Measurements from ENCODE around the gene UBXN4. TPM values are rescaled to one million over a fixed set of nuclear protein-coding genes. Genes with fewer than 3 reads are reported as not detected.

Gene UBXN4
- total and polyA plus RNA-seq, 2 donors (not counting 3 experiments of a cell fraction or from before 2014, with no cell fraction given): 40.8 to 108 TPM

DNA sequence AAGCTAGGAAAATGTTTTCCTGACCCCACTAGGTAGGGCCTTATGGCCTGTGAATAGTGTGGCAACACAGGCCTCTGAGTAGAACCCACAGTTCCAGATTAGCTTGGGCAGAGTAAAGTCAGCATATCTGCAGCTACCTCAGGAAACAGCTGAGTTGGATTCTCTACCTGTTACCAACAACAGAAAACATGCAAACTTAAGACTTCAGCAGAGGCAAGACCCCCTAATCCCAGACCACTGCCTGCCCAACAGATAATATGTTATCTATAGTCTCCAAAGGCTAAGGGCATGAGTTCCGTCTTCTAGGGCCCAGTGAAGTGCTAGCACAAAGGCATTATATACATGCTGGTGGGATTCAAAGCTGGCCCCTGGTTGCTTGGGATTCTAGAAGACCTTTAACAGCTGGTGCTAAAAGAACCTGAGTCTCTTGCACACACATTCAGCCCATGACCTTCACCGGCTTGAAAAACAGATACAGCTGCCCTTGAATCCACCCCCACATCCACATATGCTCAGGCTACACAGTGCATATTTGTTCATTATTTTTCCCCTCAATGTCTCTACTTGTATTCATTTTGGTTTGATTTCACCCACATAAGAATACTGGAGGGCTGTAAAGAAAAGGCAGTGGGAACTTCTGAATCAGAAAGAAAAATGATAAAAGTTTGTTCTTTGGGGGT is 13.5 kb upstream of the UBXN4 start:
- Histone ChIP-seq H3K9ac (replicated peaks; ENCODE audit: extremely low read depth, insufficient read depth, low read length) (no peak overlapping the region), H3K27ac (ENCODE audit: insufficient read depth, low read depth, low read length) (no peak overlapping the region), H3K9me3 (replicated peaks; ENCODE audit: control insufficient read depth, insufficient read depth, low read length) (no peaks in the 10 kb centered on the region), H3K4me1 (ENCODE audit: control insufficient read depth, extremely low read depth, insufficient read depth, low read length) (no peaks in the 10 kb centered on the region), H3K79me2 (ENCODE audit: control insufficient read depth, insufficient read depth, low read length) (no peaks in the 10 kb centered on the region), H3K4me3 (replicated peaks in 1 of 3; ENCODE audit: insufficient read depth in 1 of 3, low read depth in 1 of 3, low read length in 3 of 3) (no peak overlapping the region), H3K27me3 (ENCODE audit: control insufficient read depth in 2 of 2, insufficient read depth in 2 of 2, low read length in 2 of 2) (no peaks in the 10 kb centered on the region), H3K4me2 (ENCODE audit: insufficient read depth, low read length) (no peak overlapping the region), H2AFZ (ENCODE audit: low read depth, low read length) (no peak overlapping the region), H4K20me1 (replicated peaks; ENCODE audit: control insufficient read depth, extremely low read depth, insufficient read depth, low read length) (no peaks in the 10 kb centered on the region), H3K36me3 (ENCODE audit: control insufficient read depth in 2 of 2, extremely low read depth in 1 of 2, insufficient read depth in 2 of 2, low read length in 2 of 2) (peaks cover 0 to 2% of the 10 kb centered on the region in 2 experiments), H3K9me1 (replicated peaks; ENCODE audit: control insufficient read depth, extremely low read depth, insufficient read depth, low read length) (no peaks in the 10 kb centered on the region)
- ChIA-PET POLR2A (interaction anchor here (0.5 kb wide), 2 partner anchors 19 to 201 kb away, joined by 3 read pairs; no protein-coding TSS in a partner anchor), CTCF (interaction anchor here (0.6 to 1.1 kb wide), 2 partner anchors 18 to 191 kb away, joined by 3 to 4 read pairs; no protein-coding TSS in a partner anchor)
- dilution Hi-C loops (cut with MboI; ENCODE audit: extremely low pct_ligation_motif_present, low sequenced_read_pairs) (no loop called here), intact Hi-C loops (cut with micrococcal nuclease) (no loop called here)
- no TSS peak for BruUV-seq (replicated peaks)
- TF ChIP-seq EZH2 (IDR thresholded peaks at IDR 0.05; ENCODE audit: borderline replicate concordance, low read depth, low read length, severe bottlenecking) (no peak), FOS (IDR thresholded peaks at IDR 0.05; ENCODE audit: borderline replicate concordance, insufficient read depth, low read length) (no peak), MAX (IDR thresholded peaks at IDR 0.05; ENCODE audit: insufficient read depth, insufficient read length) (no peak), JUN (IDR thresholded peaks at IDR 0.05; ENCODE audit: borderline replicate concordance, insufficient read depth, insufficient read length, low read depth) (no peak), POLR2AphosphoS5 (IDR thresholded peaks at IDR 0.05; ENCODE audit: insufficient read depth, low read depth, low read length) (no peak), GATA2 (IDR thresholded peaks at IDR 0.05; ENCODE audit: insufficient read depth, insufficient read length, low read depth, low read length) (no peak), MYC (IDR thresholded peaks at IDR 0.05; ENCODE audit: low read depth, low read length) (no peak), POLR2A (IDR thresholded peaks at IDR 0.05; ENCODE audit: low read depth, low read length) (no peak)
- TF ChIP-seq, protein P1, sequence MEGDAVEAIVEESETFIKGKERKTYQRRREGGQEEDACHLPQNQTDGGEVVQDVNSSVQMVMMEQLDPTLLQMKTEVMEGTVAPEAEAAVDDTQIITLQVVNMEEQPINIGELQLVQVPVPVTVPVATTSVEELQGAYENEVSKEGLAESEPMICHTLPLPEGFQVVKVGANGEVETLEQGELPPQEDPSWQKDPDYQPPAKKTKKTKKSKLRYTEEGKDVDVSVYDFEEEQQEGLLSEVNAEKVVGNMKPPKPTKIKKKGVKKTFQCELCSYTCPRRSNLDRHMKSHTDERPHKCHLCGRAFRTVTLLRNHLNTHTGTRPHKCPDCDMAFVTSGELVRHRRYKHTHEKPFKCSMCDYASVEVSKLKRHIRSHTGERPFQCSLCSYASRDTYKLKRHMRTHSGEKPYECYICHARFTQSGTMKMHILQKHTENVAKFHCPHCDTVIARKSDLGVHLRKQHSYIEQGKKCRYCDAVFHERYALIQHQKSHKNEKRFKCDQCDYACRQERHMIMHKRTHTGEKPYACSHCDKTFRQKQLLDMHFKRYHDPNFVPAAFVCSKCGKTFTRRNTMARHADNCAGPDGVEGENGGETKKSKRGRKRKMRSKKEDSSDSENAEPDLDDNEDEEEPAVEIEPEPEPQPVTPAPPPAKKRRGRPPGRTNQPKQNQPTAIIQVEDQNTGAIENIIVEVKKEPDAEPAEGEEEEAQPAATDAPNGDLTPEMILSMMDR (IDR thresholded peaks at IDR 0.05; ENCODE audit: extremely low read depth in 1 of 2, insufficient read depth in 1 of 2, low read depth in 1 of 2, low read length in 2 of 2): no peak
- DNase-seq (ENCODE audit: low read depth, low spot score): no peak
- no peak for FAIRE-seq

Data from endothelial cell of umbilical vein (primary cell).